Trophoblast cell (in vitro differentiated cells and primary cell): Measurements from ENCODE around the gene MAOB.
"Not testable (repeated sequence)": the region's sequence is repeated elsewhere in the genome, so short reads cannot be mapped to it uniquely, and the experiment has no call there.

ENCODE experiments used
- DNase-seq, 2 donors: peaks; one replicate each; pipeline ENCODE4 v3.0.0-alpha.2; 2016
- H2AFZ ChIP-seq: 2 replicates; pipeline ENCODE4 v1.6.1; 2013; ENCODE audit warnings: low read length, moderate library complexity, mild to moderate bottlenecking; ENCODE audit not compliant: insufficient read depth, poor library complexity
- H2AK5ac ChIP-seq: 2 replicates; pipeline ENCODE4 v1.6.1; 2013; ENCODE audit warnings: mild to moderate bottlenecking, low read length
- H2BK120ac ChIP-seq: 2 replicates; pipeline ENCODE4 v1.6.1; 2013; ENCODE audit warnings: low read length, mild to moderate bottlenecking, moderate library complexity; ENCODE audit not compliant: insufficient read depth, poor library complexity
- H2BK12ac ChIP-seq: 2 replicates; pipeline ENCODE4 v1.6.1; 2013; ENCODE audit warnings: mild to moderate bottlenecking, low read length, moderate library complexity
- H2BK5ac ChIP-seq: 2 replicates; pipeline ENCODE4 v1.6.1; 2013; ENCODE audit warnings: low read length, low read depth, moderate library complexity, mild to moderate bottlenecking; ENCODE audit not compliant: poor library complexity
- H3K14ac ChIP-seq: 2 replicates; pipeline ENCODE4 v1.6.1; 2013; ENCODE audit warnings: mild to moderate bottlenecking, low read length
- H3K18ac ChIP-seq: 2 replicates; pipeline ENCODE4 v1.6.1; 2013; ENCODE audit warnings: mild to moderate bottlenecking, low read length
- H3K23ac ChIP-seq: 2 replicates; pipeline ENCODE4 v1.6.1; 2013; ENCODE audit warnings: low read length
- H3K27ac ChIP-seq: 2 replicates; pipeline ENCODE4 v1.5.1; 2013; ENCODE audit warnings: low read depth, mild to moderate bottlenecking, inconsistent platforms, low read length, moderate library complexity
- H3K27me3 ChIP-seq: 2 replicates; pipeline ENCODE4 v1.6.1; 2013; ENCODE audit warnings: inconsistent platforms, mild to moderate bottlenecking, low read length, moderate library complexity; ENCODE audit not compliant: insufficient read depth
- H3K36me3 ChIP-seq, 2 experiments: 1 replicate in 1 of 2; 2 replicates in 1 of 2; pipeline ENCODE4 v1.6.1; 2013; ENCODE audit warnings: low read length in 2 of 2, mild to moderate bottlenecking in 2 of 2, moderate library complexity in 1 of 2; ENCODE audit not compliant: insufficient read depth in 2 of 2, control insufficient read depth in 1 of 2
- H3K4ac ChIP-seq: 2 replicates; pipeline ENCODE4 v1.6.1; 2013; ENCODE audit warnings: low read depth, mild to moderate bottlenecking, low read length, moderate library complexity
- H3K4me1 ChIP-seq, 2 experiments: 1 replicate in 1 of 2; 2 replicates in 1 of 2; pipeline ENCODE4 v1.6.1; 2013; ENCODE audit warnings: low read length in 2 of 2, mild to moderate bottlenecking in 2 of 2, moderate library complexity in 1 of 2; ENCODE audit not compliant: insufficient read depth in 2 of 2, control insufficient read depth in 1 of 2
- H3K4me2 ChIP-seq: 2 replicates; pipeline ENCODE4 v1.6.1; 2013; ENCODE audit warnings: inconsistent platforms, mild to moderate bottlenecking, low read length, moderate library complexity
- H3K4me3 ChIP-seq: 2 replicates; pipeline ENCODE4 v1.5.1; 2013; ENCODE audit warnings: mild to moderate bottlenecking, low read depth, low read length, inconsistent platforms
- H3K79me1 ChIP-seq: one replicate; pipeline ENCODE4 v1.6.1; 2013; ENCODE audit warnings: low read length
- H3K79me2 ChIP-seq: 2 replicates; pipeline ENCODE4 v1.6.1; 2013; ENCODE audit warnings: low read length, mild to moderate bottlenecking; ENCODE audit not compliant: control insufficient read depth, insufficient read depth, poor library complexity
- H3K9ac ChIP-seq: 2 replicates; pipeline ENCODE4 v1.6.1; 2013; ENCODE audit warnings: mild to moderate bottlenecking, low read length
- H3K9me3 ChIP-seq: 2 replicates; pipeline ENCODE4 v1.6.1; 2013; ENCODE audit warnings: low read depth, mild to moderate bottlenecking, control low read depth, inconsistent platforms, low read length; ENCODE audit not compliant: insufficient read depth
- H4K12ac ChIP-seq: 2 replicates; pipeline ENCODE4 v1.6.1; 2013; ENCODE audit warnings: low read depth, mild to moderate bottlenecking, low read length, moderate library complexity
- H4K8ac ChIP-seq: 2 replicates; pipeline ENCODE4 v1.6.1; 2013; ENCODE audit warnings: low read depth, mild to moderate bottlenecking, low read length, moderate library complexity
- H4K91ac ChIP-seq: one replicate; pipeline ENCODE4 v1.6.1; 2013; ENCODE audit warnings: low read depth, mild to moderate bottlenecking, low read length, moderate library complexity
- WGBS: extraction: QIAGEN DNeasy Blood & Tissue Kit; methylation state at CpG from one replicate; pipeline ENCODE4 v1.1.7; 2013; ENCODE audit warnings: missing lambda C conversion rate; ENCODE audit not compliant: insufficient read length, insufficient coverage; ENCODE audit errors: extremely low coverage; 5-methylcytosine and 5-hydroxymethylcytosine counted together

Gene MAOB

DNA sequence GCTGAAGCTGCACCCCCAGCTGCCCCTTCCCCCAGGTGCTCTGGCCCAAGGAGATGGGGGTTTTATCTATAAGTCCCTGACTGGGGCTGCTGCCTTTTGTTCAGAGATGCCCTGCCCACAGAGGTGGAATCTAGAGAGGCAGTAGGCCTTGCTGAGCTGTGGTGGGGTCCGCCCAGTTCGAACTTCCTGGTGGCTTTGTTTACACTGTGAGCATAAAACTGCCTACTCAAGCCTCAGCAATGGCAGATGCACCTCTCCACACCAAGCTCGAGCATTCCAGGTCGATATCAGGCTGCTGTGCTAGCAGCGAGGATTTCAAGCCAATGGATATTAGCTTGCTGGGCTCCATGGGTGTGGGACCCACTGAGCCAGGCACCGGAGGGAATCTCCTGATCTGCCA is 155.0 kb downstream of the MAOB start:
- H3K18ac ChIP-seq, H2BK120ac ChIP-seq, H3K4me2 ChIP-seq, H3K9ac ChIP-seq, H3K23ac ChIP-seq, H3K36me3 ChIP-seq, H3K9me3 ChIP-seq, H2AFZ ChIP-seq, DNase-seq, H4K91ac ChIP-seq, H3K4me3 ChIP-seq, H3K14ac ChIP-seq, H3K79me2 ChIP-seq, H2AK5ac ChIP-seq, H4K8ac ChIP-seq, H2BK5ac ChIP-seq, H3K79me1 ChIP-seq, H3K4ac ChIP-seq, H3K27me3 ChIP-seq, H3K4me1 ChIP-seq, H2BK12ac ChIP-seq, H4K12ac ChIP-seq, H3K27ac ChIP-seq: not testable (repeated sequence)
- WGBS: no CpG with 5 or more reads among the region's 6 CpGs

DNA sequence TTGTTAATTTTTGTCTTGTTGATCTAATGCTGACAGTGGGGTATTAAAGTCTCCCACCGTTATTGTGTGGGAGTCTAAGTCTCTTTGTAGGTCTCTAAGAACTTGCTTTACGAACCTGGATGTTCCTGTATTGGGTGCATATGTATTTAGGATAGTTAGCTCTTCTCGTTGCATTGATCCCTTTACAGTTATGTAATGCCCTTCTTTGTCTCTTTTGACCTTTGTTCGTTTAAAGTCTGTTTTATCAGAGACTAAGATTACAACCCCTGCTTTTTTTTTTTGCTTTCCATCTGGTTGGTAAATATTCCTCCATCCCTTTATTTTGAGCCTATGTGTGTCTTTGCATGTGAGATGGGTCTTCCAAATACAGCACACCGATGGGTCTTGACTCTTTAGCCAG is 157.0 kb downstream of the MAOB start:
- not testable (repeated sequence) for H4K12ac ChIP-seq, H4K91ac ChIP-seq, H3K27me3 ChIP-seq, H3K23ac ChIP-seq, H3K18ac ChIP-seq, H3K9me3 ChIP-seq, H3K36me3 ChIP-seq, H3K79me1 ChIP-seq, H4K8ac ChIP-seq, H3K4me2 ChIP-seq, DNase-seq, H2AK5ac ChIP-seq, H3K27ac ChIP-seq, H2AFZ ChIP-seq, H3K79me2 ChIP-seq, H2BK5ac ChIP-seq, H3K4me3 ChIP-seq, H3K14ac ChIP-seq, H3K4ac ChIP-seq, H2BK120ac ChIP-seq, H2BK12ac ChIP-seq, H3K9ac ChIP-seq, H3K4me1 ChIP-seq
- WGBS: no CpG with 5 or more reads among the region's 5 CpGs

DNA sequence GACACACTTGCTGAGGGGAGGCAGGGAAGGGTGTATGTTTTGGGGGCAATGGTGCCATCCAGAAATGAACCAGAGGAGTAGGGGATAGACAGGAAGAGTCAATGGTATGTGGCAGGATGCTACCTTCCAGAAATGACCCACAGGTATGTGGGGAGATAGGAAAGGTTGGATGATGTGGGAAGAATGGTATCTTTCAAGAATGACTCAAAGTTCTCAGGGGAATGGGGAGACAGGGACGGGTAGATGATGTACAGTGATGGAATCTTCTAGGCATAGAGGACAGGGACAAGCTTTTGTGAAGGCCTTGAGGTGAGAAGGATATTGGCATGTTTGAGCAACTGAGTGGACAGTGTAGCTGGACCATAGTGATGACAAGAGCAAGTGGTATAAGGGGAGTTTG is 161.3 kb downstream of the MAOB start:
- H3K27ac ChIP-seq: no peak overlapping the region
- H4K12ac ChIP-seq: no peak overlapping the region
- H3K4me2 ChIP-seq: no peak overlapping the region
- no peak overlapping the region for H3K9ac ChIP-seq
- DNase-seq: peak in 1 of 2 donors; percentile 61
- no peak overlapping the region for H3K4ac ChIP-seq
- no CpG with 5 or more reads among the region's 1 CpG for WGBS
- no peak overlapping the region for H2BK5ac ChIP-seq
- no peak overlapping the region for H3K14ac ChIP-seq
- no peak overlapping the region for H2AK5ac ChIP-seq
- no peak overlapping the region for H3K18ac ChIP-seq
- H3K9me3 ChIP-seq: no peaks in the 10 kb centered on the region
- peaks cover 0 to 2% of the 10 kb centered on the region in 2 experiments for H3K4me1 ChIP-seq
- H4K91ac ChIP-seq: no peak overlapping the region
- H3K4me3 ChIP-seq: no peak overlapping the region
- H3K79me1 ChIP-seq: no peaks in the 10 kb centered on the region
- H2BK120ac ChIP-seq: no peak overlapping the region
- H2AFZ ChIP-seq: no peak overlapping the region
- no peaks in the 10 kb centered on the region for H3K36me3 ChIP-seq
- H3K79me2 ChIP-seq: no peaks in the 10 kb centered on the region
- no peak overlapping the region for H4K8ac ChIP-seq
- H3K23ac ChIP-seq: no peak overlapping the region
- no peak overlapping the region for H2BK12ac ChIP-seq
- no peaks in the 10 kb centered on the region for H3K27me3 ChIP-seq

DNA sequence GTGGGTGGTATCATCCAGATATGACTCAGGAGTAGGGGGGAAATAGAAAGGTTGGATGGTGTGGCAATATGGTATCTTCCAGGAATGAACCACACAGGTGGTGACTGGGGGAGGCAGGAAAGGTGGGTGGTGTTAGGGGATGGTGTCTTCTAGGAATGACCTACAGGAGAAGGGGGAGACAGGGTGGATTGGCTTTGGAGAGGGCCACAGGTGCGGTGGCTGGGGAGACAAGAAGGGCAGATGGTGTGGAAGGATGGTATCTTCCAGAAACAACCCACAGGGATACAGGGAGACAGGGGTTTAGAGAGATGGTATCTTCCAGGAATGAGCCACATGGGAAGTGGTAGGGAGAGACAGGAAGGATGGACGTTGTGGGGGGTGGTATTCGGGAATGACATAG is 162.2 kb downstream of the MAOB start:
- Histone ChIP-seq H4K12ac (no peak overlapping the region), H2AK5ac (no peak overlapping the region), H2AFZ (no peak overlapping the region), H4K91ac (no peak overlapping the region), H3K9me3 (no peaks in the 10 kb centered on the region), H3K4ac (no peak overlapping the region), H3K9ac (no peak overlapping the region), H3K27ac (no peak overlapping the region), H3K27me3 (no peaks in the 10 kb centered on the region), H3K79me1 (no peaks in the 10 kb centered on the region), H3K79me2 (no peaks in the 10 kb centered on the region), H3K23ac (no peak overlapping the region), H2BK120ac (no peak overlapping the region), H3K4me1 (peaks cover 0 to 2% of the 10 kb centered on the region in 2 experiments), H3K18ac (no peak overlapping the region), H3K4me3 (no peak overlapping the region), H2BK5ac (no peak overlapping the region), H3K36me3 (no peaks in the 10 kb centered on the region), H2BK12ac (no peak overlapping the region), H3K4me2 (no peak overlapping the region), H3K14ac (no peak overlapping the region), H4K8ac (no peak overlapping the region)
- DNase-seq: no peak
- WGBS: no CpG with 5 or more reads among the region's 3 CpGs
